ENCODE results near the gene ZNF764.

Gene ZNF764

DNA sequence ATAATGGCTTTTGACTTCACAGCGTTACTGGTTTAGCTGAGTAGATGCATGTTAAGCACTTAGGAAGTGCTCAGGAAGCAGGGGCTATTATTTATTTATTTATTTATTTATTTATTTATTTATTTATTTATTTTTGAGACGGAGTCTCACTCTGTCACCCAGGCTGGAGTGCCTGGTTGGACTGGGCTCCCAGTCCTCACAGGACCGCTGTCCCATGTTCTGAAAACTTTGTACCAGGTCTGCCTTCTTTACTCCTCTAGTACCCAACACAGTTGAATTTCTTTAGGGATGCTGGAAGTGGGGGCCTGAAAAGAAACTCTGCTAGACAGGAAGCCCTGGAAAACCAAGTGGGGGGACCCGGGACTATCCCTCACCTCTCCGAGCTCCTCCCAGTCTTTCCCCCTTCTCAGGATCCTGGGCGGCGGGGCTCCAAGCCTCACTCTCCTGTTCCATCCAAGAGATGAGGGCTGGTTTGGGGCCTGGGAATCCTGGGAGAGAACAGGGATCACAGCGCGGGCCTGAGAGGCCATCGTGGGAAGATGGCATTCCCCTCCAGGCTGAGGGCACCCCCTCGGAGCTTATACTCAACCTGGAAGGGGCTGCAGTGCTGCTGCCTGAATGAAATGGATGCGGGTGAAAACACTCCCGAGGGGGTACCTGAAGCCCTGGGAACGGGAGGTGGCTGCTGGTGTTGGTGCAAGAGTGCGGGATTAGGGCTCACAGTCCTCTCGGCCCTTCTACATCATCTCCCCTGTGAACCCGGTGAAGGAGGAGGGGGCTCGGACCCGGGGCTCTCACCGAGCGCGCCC is 12.7 kb upstream of the ZNF764 start:
- DNase-seq (ENCODE audit: low read depth, low spot score), result no peak

GRCh38 chr16:30569746-30570635 is 11.8 kb upstream of the ZNF764 start:
- no peak for DNase-seq (ENCODE audit: low read depth, low spot score)

DNA sequence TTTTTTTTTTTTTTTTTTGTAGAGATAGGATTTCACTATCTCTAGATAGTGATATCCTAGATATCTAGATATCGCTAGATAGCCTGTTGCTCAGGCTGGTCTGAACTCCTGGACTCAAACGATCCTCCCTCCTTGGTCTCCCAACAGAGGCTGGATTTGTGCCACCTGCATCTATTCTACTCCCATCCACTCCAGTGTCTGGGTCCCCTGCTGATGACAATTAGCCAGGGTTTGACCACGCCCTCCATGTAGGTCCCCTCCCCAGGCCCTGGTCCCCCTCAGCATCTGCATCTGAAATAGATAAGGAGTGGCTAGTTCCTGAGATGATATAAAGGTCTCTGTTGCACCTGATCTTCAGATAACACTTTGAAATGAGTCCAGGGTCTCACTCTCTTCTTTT is 11.1 kb upstream of the ZNF764 start:
- DNase-seq (ENCODE audit: low read depth, low spot score), result no peak

- DNase-seq (ENCODE audit: low read depth, low spot score), result peak; percentile 23
Observed at GRCh38 chr16:30567991-30568638, 9.9 kb upstream of the ZNF764 start.

DNA sequence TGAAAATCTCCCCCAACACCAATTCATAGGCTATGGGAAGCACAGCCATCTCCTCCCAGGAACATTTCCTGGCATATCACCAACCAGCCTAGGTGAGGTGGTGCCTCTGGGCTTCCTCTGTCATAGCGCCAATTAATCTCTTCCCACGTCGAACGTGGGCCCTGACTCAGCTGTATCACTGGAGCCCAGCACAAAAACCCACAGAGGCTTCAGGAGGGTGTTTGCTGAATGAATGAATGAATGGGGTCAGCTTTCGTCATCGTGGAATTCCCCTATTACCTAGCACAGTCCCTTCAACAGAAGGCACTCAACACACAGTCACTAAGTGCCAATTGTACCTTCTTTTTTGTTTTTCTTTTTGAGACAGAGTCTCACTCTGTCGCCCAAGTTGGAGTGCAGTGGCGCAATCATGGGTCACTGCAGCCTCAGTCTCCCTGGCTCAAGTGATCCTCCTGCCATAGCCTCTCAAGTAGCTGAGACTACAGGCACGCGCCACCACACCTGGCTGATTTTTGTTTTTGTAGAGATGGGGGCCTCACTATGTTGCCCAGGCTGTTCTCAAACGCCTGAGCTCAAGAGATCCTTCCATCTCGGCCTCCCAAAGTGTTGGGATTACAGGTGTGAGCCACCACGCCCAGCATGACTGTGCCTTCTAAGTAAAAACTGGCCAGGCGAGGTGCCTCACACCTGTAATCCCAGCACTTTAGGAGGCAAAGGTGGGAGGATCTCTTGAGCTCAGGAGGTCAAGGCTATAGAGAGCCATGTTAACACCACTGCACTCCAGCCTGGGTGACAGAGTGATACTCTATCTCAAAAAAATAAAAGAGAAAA is 9.2 kb upstream of the ZNF764 start:
- DNase-seq (ENCODE audit: low read depth, low spot score), result peak; percentile 52

GRCh38 chr16:30566531-30566930 is 8.4 kb upstream of the ZNF764 start:
- no peak for DNase-seq (ENCODE audit: low read depth, low spot score)

DNA sequence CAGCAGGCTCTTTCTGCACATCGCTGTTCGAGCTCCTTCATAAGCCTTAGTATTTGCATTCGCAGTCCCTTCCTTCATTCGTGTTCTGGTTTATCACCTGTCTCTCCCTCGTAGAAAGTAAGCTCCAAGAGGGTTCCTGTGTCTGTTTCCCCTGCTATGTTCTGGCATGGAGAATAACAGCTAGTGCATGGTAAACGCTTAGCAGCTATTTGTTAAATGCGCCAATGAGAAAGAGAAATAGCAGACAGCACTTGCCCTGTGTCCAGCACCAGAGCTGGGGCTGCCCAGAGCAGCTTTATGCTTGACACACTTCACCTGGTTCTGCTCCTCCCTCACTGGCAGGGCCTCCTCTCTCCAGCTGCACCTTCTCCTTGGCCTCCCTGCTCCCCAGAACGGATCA is 7.8 kb upstream of the ZNF764 start:
- DNase-seq (ENCODE audit: low read depth, low spot score), result no peak

GRCh38 chr16:30565526-30565925 is 7.4 kb upstream of the ZNF764 start:
- DNase-seq (ENCODE audit: low read depth, low spot score), result no peak

DNA sequence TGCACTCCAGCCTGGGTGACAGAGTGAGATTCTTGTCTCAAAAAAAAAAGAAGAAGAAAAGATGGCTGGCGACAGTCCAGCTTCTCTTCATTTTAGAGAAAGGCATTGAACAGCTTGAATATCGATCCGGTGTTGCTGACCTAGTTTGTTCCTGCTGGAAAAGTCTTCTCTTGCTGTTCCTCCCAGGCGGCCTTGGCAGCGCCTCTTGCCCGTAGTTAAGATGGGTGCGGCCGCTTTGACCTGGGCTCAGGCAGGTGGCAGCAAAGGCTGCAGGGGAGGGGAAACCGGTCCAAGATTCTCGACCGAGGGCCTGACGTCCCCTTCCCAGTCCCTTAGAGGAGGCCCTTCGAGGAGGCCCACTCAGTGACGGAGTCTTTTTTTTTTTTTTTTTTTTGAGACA is 3.8 kb upstream of the ZNF764 start:
- DNase-seq (ENCODE audit: low read depth, low spot score), result no peak

- DNase-seq (ENCODE audit: low read depth, low spot score), result no peak
Observed at GRCh38 chr16:30561089-30561816, 3.1 kb upstream of the ZNF764 start.

DNA sequence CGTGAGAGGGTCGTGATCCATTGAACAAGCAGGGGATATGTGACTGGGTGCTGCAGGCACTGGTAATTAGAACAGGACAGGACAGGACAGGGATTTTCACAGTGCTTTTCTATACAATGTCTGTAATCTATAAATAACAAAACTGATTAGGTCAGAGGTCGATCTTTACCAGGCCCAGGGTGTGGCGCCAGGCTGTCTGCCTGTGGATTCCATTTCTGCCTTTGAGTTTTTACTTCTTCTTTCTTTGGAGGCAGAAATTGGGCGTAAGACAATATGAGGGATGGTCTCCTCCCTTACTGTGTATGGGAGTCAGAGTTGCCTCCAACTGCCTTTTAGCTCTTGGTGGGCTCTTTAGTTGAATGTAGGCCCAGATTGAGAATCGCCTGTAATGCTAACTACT is 1.5 kb upstream of the ZNF764 start:
- DNase-seq (ENCODE audit: low read depth, low spot score), result no peak

DNA sequence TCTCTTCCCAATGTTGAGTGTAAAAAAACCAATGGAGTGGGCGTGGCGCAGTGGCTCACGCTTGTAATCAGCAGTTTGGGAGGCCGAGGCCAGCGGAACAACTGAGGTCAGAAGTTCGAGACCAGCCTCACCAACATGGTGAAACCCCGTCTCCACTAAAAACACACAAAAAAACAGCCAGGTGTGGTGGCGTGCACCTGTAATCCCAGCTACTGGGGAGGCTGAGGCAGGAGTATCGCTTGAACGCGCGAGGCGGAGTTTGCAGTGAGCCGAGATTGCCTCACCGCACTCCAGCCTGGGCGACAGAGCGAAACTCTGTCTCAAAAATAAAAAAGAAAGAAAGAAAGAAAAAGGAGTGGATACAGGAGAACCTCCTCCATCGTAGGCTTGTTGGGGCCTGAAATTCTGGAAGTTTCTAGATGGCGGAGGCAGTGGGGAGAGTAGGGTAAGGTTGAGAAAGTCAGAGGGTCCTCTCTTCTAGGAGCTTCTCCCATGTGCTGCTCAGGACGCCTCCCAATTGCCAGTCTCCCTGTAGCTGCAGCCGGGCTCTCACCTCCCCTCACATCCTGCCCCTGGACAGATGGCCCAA is 709 bp upstream of the ZNF764 start:
- no peak for DNase-seq (ENCODE audit: low read depth, low spot score)

DNA sequence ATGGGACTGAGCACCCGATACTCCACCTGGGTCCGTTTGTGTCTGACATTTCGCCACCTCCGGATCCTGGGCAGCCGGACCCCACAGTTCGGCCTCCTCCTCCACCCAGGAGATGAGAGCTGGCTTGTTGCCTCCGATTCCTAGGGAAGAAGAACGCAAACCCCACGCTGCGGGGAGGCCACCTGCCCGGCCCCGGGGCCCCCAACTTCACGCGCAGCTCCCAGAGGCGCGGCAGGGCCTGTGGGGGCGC is 542 bp downstream of the ZNF764 start:
- no peak for DNase-seq (ENCODE audit: low read depth, low spot score)

DNA sequence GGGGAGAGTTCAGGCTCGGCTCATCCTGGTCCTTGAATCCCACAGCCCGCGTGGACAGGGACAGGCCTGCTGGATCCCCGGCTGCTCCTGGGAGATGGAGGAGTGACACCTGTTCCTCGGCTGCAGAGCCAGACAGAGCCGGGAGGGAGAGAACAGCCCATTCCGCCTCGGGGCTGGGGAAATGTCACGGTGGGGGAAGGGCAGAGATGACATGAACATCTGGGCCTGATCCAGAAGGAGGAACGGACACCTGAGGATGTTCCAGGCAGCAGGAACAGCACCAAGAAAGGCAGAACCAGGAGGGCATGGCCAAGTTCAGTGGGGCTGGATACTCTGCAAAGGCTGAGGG is 2.1 kb downstream of the ZNF764 start:
- no peak for DNase-seq (ENCODE audit: low read depth, low spot score)

GRCh38 chr16:30555315-30556124 is 2.7 kb downstream of the ZNF764 start:
- DNase-seq (ENCODE audit: low read depth, low spot score), result no peak

DNA sequence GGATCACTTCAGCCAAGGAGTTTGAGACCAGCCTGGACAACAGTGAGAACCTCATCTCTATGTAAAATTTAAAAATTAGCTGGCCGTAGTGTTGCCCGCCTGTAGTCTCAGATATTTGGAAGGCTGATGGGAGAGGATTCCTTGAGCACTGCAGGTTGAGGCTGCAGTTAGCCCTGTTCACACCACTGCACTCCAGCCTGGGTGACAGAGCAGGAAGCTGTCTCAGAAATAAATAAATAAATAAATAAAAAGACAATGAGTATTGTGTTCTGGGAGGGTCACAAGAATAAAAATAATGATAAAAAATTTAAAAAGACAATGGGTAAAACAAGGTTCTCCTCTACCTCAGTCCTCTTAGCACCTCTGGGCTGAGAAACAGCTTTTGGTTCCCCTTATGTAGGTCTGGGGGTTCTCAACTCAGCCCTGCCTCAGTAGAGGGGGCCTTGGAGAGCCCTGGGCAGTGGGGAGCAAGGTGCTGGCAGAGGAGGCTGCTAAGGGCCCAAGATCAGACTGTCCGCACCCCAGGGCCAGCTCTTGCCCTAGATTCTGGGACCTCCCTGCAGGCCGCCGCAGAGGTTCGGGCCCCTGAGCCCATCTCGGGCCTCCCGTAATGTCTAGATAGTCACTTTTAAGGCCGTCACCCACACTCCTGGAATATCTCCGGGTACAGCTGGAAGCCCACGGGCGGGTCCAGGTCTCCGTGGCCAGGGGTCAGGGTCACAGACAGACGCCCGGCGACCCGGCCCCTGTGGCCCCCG is 3.4 kb downstream of the ZNF764 start:
- DNase-seq (ENCODE audit: low read depth, low spot score), result no peak

DNA sequence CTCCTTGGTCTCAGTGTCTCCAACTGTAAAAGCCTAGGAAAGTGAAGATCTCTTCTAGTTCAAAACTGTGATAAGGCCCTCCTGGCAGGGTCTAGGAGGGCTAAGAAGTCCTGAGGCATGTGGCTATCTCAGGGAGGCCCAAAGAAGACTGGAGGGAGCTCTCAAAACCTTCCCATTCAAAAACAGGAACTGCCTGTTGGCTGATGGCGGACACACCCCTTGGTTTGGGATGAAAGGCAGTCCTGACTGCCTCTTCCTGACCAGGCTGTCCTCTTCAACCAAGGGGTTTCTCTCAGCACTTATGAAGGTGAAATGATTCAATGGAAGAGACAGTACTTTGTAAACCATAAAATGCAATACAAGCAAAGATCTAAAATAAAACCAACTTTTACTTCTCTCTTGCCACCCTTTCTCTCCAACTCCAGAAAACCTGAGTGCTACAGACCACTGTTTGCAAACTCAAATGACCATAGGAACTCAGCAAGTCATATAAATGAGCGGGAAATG is 4.7 kb downstream of the ZNF764 start:
- no peak for DNase-seq (ENCODE audit: low read depth, low spot score)

DNA sequence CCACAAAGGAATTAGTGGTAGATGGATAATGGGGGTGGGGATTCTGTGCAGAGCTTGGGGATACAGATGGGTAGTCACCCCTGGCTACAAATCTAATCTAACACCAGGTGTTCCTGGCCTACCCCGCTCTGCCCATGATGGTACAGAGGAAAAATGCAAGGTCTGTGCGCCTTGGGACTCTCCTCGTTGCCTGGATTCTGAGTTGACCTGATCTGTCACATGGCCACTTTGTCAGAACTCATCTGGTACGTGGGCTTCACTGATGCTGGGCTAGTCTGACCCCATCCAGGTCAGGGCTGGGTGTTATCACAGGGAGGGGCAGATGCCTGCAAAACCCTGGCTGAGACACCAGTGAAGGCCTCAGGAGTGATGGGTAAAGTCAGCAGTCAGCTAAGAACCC is 5.2 kb downstream of the ZNF764 start:
- DNase-seq (ENCODE audit: low read depth, low spot score), result no peak

DNA sequence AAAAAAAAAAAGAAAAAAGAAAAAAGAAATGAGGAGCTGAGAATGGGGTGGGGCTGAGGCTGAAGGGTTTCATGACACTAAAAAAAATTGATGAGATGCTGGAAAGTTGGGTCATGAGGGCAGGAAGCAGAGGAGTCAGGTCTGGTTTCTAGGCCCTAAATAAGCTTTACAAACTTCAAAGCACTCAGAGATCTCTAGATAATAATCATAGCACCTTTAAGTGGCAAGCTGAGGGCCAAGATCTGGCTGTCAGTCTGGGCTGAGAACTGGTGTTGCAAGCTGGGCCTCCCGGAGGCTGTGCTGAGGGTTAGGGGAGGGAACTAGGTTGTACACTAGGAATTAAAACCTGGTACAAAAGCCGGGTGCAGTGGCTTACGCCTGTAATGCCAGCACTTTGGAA is 6.4 kb downstream of the ZNF764 start:
- DNase-seq (ENCODE audit: low read depth, low spot score), result peak; percentile 33

Measured in activated CD4-positive, CD25-positive, alpha-beta regulatory T cell treated with anti-CD3 and anti-CD28 coated beads, Interleukin-2, amount 50 U/mL, for 16 hours (primary cell).